ENCODE data around the gene KCNT2.

DNA sequence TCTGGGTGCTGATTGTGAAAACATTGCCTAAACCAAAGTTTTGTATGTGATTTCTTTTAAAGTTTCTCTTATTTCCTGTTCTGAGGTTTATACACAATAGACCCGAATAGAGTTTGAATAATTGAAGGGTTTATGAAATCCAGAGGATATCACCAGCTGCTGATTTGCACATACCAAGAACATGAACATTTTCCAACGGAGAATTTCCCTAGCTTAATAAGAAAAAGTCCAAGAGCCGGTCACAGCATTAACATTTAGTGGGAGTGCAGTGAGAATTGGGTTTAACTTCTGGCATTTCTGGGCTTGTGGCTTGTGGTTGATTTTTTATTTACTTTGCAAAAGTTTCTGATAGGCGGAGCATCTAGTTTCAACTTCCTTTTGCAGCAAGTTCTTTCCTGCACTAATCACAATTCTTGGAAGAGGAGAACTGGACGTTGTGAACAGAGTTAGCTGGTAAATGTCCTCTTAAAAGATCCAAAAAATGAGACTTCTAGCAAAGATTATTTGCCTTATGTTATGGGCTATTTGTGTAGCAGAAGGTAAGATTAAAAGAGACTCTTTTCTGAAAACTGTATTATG lies 43.5 kb upstream of the KCNT2 start, which contains the start of gene CFH:
- TF ChIP-seq CTCF (IDR thresholded peaks at IDR 0.05; ENCODE audit: insufficient read depth, low read depth, low read length) (no peak), EZH2 (IDR thresholded peaks at IDR 0.05; ENCODE audit: insufficient read depth, low read length) (no peak)
